GM12874 (cell line): ENCODE results near the gene TMCC1.

Experiments
- TF ChIP-seq, protein P1 (sequence below): IDR thresholded peaks from 2 replicates; pipeline ENCODE4 v1.5.1; 2011; ENCODE audit warnings: low read depth, mild to moderate bottlenecking, control low read depth, low read length, moderate library complexity; ENCODE audit not compliant: insufficient read depth

TMCC1 gene

DNA sequence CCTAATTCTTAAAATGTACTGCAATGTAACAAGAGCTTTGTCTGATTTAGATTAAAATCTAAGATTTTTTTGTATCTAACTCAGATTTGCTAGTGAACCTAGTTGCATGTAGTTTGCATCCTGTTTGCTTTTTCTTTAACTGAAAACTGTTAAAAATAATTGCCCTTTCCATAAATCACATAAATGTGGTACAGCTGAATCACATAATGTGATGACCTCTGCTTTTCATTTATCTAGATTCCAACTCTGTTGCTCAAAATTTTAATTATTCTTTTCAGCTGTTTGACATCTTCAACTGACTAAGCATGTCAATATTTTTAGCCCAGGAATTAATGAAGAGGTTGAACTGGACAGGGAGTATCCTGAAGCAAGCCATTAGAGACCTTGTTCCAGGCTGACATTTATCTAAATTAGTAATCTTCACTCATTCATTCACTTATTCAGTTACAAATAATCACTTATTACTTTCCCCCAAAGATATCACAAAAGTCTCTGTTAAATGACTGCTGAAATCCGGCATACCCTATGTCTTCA is 185.1 kb downstream of the TMCC1 start:
- TF ChIP-seq, protein P1, sequence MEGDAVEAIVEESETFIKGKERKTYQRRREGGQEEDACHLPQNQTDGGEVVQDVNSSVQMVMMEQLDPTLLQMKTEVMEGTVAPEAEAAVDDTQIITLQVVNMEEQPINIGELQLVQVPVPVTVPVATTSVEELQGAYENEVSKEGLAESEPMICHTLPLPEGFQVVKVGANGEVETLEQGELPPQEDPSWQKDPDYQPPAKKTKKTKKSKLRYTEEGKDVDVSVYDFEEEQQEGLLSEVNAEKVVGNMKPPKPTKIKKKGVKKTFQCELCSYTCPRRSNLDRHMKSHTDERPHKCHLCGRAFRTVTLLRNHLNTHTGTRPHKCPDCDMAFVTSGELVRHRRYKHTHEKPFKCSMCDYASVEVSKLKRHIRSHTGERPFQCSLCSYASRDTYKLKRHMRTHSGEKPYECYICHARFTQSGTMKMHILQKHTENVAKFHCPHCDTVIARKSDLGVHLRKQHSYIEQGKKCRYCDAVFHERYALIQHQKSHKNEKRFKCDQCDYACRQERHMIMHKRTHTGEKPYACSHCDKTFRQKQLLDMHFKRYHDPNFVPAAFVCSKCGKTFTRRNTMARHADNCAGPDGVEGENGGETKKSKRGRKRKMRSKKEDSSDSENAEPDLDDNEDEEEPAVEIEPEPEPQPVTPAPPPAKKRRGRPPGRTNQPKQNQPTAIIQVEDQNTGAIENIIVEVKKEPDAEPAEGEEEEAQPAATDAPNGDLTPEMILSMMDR, result no peak

DNA sequence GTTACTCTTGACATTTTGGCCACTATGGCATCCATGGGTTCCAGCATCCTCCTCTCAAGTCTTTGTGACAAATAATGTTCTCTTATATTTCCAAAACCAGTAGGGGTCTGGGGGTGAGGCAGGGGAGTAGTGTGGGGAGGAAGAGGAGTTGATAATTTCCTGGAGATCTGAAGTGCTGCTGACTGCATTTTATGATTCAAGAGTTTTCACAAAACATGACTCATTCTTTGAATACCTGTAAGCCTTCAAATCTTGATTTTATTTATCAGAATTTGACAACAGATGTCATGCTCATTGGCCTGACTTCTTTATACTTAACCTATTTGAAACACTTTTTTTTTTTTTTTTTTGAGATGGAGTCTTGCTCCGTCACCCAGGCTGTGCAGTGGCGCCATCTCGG is 188.2 kb downstream of the TMCC1 start:
- TF ChIP-seq, protein P1, result no peak

DNA sequence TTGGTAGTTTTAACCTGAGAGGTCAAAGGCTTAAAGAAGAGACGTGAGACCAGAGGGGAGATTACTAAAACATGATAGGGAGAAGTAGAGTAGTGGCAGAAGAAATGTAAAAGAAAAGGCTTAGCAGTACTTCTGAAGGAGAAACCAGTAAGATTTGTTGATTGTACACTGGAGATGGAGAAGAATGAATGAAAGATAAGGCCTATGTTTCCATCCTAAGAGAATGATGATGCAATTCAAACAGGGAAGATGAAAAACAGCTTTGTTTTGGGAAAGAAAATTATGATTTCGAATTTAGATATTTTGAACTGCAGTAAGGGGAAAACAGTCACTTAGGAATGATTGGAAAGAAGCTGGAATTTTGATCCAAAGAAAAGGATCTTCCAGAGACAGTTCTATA is 189.6 kb downstream of the TMCC1 start:
- TF ChIP-seq, protein P1, result no peak

DNA sequence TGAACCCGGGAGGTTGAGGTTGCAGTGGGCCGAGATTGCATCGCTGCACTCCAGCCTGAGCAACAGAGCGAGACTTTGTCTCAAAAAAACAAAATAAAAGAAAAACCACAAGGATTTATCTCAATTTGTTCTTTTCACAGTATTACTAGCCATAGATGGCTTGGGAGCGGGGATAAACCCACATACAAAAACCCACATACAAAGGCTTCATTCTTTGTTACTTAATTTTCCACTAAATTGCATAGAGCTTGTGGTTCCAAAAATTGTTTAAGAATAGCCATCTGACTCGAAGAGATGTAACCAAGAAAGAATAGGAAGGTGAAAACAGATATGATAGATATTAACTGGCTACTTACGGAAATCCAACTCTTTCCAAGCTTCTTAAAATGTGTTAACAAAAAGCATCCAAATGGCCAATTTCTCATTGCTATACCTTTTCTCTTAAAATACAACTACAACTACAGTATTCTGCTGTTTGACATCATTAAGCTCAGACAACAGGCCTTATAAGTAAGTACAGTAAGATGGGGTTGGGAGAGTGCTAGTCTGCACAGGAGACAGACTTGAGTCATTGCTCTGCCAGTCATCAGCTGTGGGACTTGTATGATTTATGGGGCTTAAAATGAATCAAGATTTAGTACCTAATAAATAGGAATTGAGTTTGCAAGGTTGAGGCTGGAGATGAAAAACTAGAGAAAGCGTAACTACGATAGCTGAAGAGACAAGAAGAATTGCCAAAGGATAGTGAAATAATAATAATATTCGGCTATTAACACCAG is 190.4 kb downstream of the TMCC1 start:
- TF ChIP-seq, protein P1, result no peak

DNA sequence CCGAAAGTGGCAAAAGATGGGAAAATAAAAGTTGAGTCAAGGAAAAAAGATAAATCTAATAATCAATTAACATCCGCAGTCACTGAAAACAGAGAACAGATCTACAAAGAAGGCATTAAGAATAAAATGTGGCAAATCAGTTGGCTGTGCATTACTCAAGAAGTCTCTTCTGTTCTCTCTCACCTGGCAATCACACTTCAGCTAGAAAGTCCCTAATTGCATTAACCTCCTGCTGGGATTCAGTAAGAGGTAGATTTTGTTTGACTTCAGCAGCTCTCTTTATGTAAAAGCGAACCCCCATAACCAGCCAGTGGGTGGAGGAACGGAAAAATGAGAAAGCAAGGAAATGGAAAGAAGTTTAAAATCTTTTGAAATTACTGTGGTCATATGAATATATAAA is 192.3 kb downstream of the TMCC1 start:
- TF ChIP-seq, protein P1, result no peak

DNA sequence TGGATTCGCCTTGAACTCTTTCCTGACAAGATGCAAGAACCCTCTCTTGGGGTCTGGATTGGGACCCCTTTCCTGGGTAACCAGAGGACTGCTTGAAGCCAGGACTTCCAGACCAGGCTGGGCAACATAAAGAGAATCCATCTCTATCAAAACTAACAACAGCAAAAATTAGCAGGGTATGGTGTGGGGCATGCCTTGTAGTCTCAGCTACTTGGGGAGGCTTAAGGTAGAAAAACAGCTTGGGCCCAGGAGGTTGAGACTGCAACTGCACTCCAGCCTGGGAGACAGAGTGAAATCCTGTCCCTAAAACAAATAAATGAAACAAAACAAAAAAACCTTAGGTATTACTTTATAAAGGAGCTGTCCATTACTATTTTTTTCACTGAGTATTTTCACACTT is 193.9 kb downstream of the TMCC1 start:
- TF ChIP-seq, protein P1, result no peak

DNA sequence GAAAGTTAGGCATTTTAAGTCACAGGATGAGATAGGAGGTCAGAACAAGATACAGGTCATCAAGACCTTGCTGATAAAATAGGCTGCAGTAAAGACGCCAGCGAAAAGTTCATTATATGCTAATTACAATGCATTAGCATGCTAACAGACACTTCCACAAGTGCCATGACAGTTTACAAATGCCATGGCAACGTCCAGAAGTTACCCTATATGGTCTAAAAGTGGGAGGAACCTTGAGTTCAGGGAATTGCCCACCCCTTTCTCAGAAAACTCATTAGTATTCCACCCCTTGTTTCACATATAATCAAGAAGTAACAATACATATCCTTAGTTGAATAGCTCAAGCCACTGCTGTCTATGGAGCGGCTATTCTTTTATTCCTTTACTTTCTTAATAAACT is 194.3 kb downstream of the TMCC1 start:
- TF ChIP-seq, protein P1, result no peak
